ENCODE measurements around the gene FAF1.
"Not testable (repeated sequence)": the region's sequence is repeated elsewhere in the genome, so short reads cannot be mapped to it uniquely, and the experiment has no call there.

Gene FAF1

GRCh38 chr1:50949286-50949982 lies 10.6 kb downstream of the FAF1 start:
- DNase-seq (ENCODE audit: extremely low spot score) = no peak
- ChIA-PET CTCF (interaction anchor here (0.9 kb wide), 1 partner anchor 175 kb away, joined by 4 read pairs; no protein-coding TSS in a partner anchor), POLR2A (no interaction called here)
- no peak for TF ChIP-seq FOXK2 (IDR thresholded peaks at IDR 0.05)
- TF ChIP-seq L3MBTL2 (conservative IDR thresholded peaks at IDR 0.05) = no peak
- TF ChIP-seq ARNT (IDR thresholded peaks at IDR 0.05) = no peak
- TF ChIP-seq FOXA1 (IDR thresholded peaks at IDR 0.05) = no peak
- no peak for TF ChIP-seq CTBP1 (IDR thresholded peaks at IDR 0.05; ENCODE audit: borderline replicate concordance)
- TF ChIP-seq HDGF (IDR thresholded peaks at IDR 0.05; ENCODE audit: borderline replicate concordance) = no peak
- no peak for TF ChIP-seq ELF4 (IDR thresholded peaks at IDR 0.05)
- no peak for TF ChIP-seq BHLHE40 (IDR thresholded peaks at IDR 0.05; ENCODE audit: borderline replicate concordance)
- no peak for TF ChIP-seq PKNOX1 (IDR thresholded peaks at IDR 0.05)
- no peak for TF ChIP-seq FOXM1 (IDR thresholded peaks at IDR 0.05; ENCODE audit: borderline replicate concordance)
- no peak for TF ChIP-seq SUZ12 (IDR thresholded peaks at IDR 0.05)
- TF ChIP-seq LEF1 (IDR thresholded peaks at IDR 0.05; ENCODE audit: borderline replicate concordance) = no peak
- no peak for TF ChIP-seq NFRKB (IDR thresholded peaks at IDR 0.05)
- no peak for TF ChIP-seq SP1 (IDR thresholded peaks at IDR 0.05)
- no peak for TF ChIP-seq ZNF384 (IDR thresholded peaks at IDR 0.05)
- no peak for TF ChIP-seq TARDBP (IDR thresholded peaks at IDR 0.05)

- ChIA-PET POLR2A (no interaction called here), CTCF (no interaction called here)
- no peak for TF ChIP-seq ZNF384 (IDR thresholded peaks at IDR 0.05)
- TF ChIP-seq L3MBTL2 (conservative IDR thresholded peaks at IDR 0.05) = no peak
- no peak for TF ChIP-seq LEF1 (IDR thresholded peaks at IDR 0.05; ENCODE audit: borderline replicate concordance)
- TF ChIP-seq CTBP1 (IDR thresholded peaks at IDR 0.05; ENCODE audit: borderline replicate concordance) = no peak
- TF ChIP-seq PKNOX1 (IDR thresholded peaks at IDR 0.05) = no peak
- TF ChIP-seq BHLHE40 (IDR thresholded peaks at IDR 0.05; ENCODE audit: borderline replicate concordance) = no peak
- no peak for TF ChIP-seq ARNT (IDR thresholded peaks at IDR 0.05)
- TF ChIP-seq ELF4 (IDR thresholded peaks at IDR 0.05) = no peak
- no peak for TF ChIP-seq FOXM1 (IDR thresholded peaks at IDR 0.05; ENCODE audit: borderline replicate concordance)
- TF ChIP-seq SUZ12 (IDR thresholded peaks at IDR 0.05) = no peak
- no peak for TF ChIP-seq HDGF (IDR thresholded peaks at IDR 0.05; ENCODE audit: borderline replicate concordance)
- TF ChIP-seq SP1 (IDR thresholded peaks at IDR 0.05) = no peak
- TF ChIP-seq FOXK2 (IDR thresholded peaks at IDR 0.05) = no peak
- no peak for TF ChIP-seq TARDBP (IDR thresholded peaks at IDR 0.05)
- TF ChIP-seq FOXA1 (IDR thresholded peaks at IDR 0.05) = no peak
- DNase-seq (ENCODE audit: extremely low spot score) = no peak
These were observed 17.7 kb downstream of the FAF1 start for GRCh38 chr1:50942334-50942733.

- CTCF ChIA-PET = no interaction called here
- TF ChIP-seq FOXM1 (IDR thresholded peaks at IDR 0.05; ENCODE audit: borderline replicate concordance) (no peak), PKNOX1 (IDR thresholded peaks at IDR 0.05) (no peak), FOXA1 (IDR thresholded peaks at IDR 0.05) (no peak), SUZ12 (IDR thresholded peaks at IDR 0.05) (no peak)
- DNase-seq (ENCODE audit: extremely low spot score) = no peak
- POLR2A ChIA-PET = no interaction called here
These were observed 19.8 kb downstream of the FAF1 start for GRCh38 chr1:50940291-50940690.

- DNase-seq (ENCODE audit: extremely low spot score) = no peak
- TF ChIP-seq ZNF384 (IDR thresholded peaks at IDR 0.05) = no peak
- no peak for TF ChIP-seq ARNT (IDR thresholded peaks at IDR 0.05)
- no peak for TF ChIP-seq CTBP1 (IDR thresholded peaks at IDR 0.05; ENCODE audit: borderline replicate concordance)
- CTCF ChIA-PET = no interaction called here
- POLR2A ChIA-PET = interaction anchor here (1.0 to 2.5 kb wide), 3 partner anchors 32 to 41 kb away, joined by 3 to 7 read pairs (median 5); partner anchors contain the start of gene CDKN2C
These were observed 23.7 kb downstream of the FAF1 start for GRCh38 chr1:50936321-50936720.

GRCh38 chr1:50935276-50935675 lies 24.8 kb downstream of the FAF1 start:
- CTCF ChIA-PET = interaction anchor here (0.6 kb wide), 1 partner anchor 23 kb away, joined by 3 read pairs; no protein-coding TSS in a partner anchor
- POLR2A ChIA-PET = interaction anchor here (1.0 to 2.5 kb wide), 2 partner anchors 33 to 35 kb away, joined by 3 to 5 read pairs; partner anchors contain the start of gene CDKN2C
- DNase-seq (ENCODE audit: extremely low spot score) = not testable (repeated sequence)

GRCh38 chr1:50934838-50935237 lies 25.2 kb downstream of the FAF1 start:
- ChIA-PET POLR2A (interaction anchor here (2.5 kb wide), 1 partner anchor 34 kb away, joined by 5 read pairs; no protein-coding TSS in a partner anchor), CTCF (no interaction called here)
- TF ChIP-seq PKNOX1 (IDR thresholded peaks at IDR 0.05) (no peak), FOXM1 (IDR thresholded peaks at IDR 0.05; ENCODE audit: borderline replicate concordance) (no peak), CTBP1 (IDR thresholded peaks at IDR 0.05; ENCODE audit: borderline replicate concordance) (no peak), SP1 (IDR thresholded peaks at IDR 0.05) (no peak), TARDBP (IDR thresholded peaks at IDR 0.05) (no peak)
- no peak for DNase-seq (ENCODE audit: extremely low spot score)

GRCh38 chr1:50933770-50934169 lies 26.3 kb downstream of the FAF1 start:
- POLR2A ChIA-PET; CTCF ChIA-PET; DNase-seq (ENCODE audit: extremely low spot score): not testable (repeated sequence)

GRCh38 chr1:50932043-50932442 lies 28.0 kb downstream of the FAF1 start:
- DNase-seq (ENCODE audit: extremely low spot score); CTCF ChIA-PET: not testable (repeated sequence)
- POLR2A ChIA-PET = interaction anchor here (1.3 kb wide), 1 partner anchor 45 kb away, joined by 3 read pairs; no protein-coding TSS in a partner anchor
